ENCODE measurements around the gene TTC8.

DNA sequence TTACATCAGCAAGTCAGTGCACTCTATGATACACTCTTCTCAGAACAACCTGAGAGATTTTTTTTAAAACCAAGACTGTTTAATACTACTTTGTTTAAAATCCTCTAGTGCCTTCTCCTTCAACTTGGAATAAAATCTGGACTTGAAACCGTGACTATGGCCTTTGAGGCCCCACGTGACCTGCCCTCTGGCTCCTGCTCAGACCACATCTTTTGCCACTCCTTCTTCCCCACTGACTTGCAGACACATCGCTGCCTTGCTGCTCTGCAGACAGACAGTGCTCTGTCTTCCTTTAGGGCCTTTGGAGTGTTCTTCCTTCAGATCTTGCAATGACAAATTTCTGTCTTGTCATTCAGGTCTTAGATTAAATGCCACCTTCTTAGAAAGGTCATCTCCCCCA is 48.5 kb downstream of the TTC8 start:
- TF ChIP-seq, protein P1, sequence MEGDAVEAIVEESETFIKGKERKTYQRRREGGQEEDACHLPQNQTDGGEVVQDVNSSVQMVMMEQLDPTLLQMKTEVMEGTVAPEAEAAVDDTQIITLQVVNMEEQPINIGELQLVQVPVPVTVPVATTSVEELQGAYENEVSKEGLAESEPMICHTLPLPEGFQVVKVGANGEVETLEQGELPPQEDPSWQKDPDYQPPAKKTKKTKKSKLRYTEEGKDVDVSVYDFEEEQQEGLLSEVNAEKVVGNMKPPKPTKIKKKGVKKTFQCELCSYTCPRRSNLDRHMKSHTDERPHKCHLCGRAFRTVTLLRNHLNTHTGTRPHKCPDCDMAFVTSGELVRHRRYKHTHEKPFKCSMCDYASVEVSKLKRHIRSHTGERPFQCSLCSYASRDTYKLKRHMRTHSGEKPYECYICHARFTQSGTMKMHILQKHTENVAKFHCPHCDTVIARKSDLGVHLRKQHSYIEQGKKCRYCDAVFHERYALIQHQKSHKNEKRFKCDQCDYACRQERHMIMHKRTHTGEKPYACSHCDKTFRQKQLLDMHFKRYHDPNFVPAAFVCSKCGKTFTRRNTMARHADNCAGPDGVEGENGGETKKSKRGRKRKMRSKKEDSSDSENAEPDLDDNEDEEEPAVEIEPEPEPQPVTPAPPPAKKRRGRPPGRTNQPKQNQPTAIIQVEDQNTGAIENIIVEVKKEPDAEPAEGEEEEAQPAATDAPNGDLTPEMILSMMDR (IDR thresholded peaks at IDR 0.05): no peak
- no peak for TF ChIP-seq POLR2A (IDR thresholded peaks at IDR 0.05)
